Bone marrow (tissue), 2 donors: ENCODE results near the gene PPP6C.
"Not testable (repeated sequence)": the region's sequence is repeated elsewhere in the genome, so short reads cannot be mapped to it uniquely, and the experiment has no call there.

Experiments
- DNase-seq, 2 donors: peaks; one replicate each; lab custom pipeline; 2025; lab: John Stamatoyannopoulos, UW

Gene PPP6C

DNA sequence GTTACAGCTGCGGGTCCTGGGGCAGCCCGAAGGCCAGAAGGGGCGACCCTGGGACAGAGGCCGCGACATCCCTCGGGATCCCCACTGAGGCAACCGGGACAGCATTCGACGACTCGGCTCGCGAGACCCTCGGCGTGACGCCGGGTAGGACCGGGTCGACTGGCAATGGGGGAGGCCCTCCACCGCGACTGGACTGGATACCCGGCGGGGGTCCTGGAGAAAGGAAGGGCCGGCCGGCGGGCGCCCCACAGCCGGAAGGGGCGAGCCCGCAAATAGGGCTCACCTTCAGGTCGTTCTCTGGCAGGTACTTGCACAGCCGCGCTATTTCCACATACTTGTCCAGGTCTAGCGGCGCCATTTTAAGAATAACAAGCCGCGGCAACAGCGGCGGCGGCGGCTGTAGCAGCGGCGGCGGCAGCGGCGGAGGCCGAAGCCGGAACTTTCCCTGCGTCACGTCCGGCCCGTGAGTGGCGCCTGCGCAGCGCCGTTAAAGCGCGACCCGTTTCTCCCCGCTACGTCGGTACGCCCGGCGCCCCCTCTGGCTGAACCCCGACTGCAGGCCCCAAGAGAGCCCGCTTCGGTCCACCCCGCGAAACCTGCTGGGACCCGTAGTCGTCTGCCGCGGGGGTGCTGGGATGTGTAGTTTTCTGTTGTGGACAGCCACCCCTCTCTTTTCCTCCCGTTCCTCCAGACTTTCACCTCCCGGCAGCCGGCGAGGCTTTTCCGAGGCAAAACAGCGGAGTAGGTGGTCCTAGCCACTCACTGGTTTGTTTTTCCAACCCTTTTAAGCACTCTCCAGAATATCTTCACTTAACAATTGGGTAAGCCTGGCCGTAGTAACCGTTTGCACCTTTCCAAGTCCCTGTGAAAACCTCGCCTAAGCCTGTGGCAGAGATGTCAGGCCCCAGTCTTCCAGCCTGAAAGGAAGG, at the start of gene PPP6C:
TSS of gene PPP6C (minus strand) at position 443 of the 929 bp plus-strand sequence. CDS start at position 358, 85 bp downstream.
- peak; percentile 87 to 97 for DNase-seq

DNA sequence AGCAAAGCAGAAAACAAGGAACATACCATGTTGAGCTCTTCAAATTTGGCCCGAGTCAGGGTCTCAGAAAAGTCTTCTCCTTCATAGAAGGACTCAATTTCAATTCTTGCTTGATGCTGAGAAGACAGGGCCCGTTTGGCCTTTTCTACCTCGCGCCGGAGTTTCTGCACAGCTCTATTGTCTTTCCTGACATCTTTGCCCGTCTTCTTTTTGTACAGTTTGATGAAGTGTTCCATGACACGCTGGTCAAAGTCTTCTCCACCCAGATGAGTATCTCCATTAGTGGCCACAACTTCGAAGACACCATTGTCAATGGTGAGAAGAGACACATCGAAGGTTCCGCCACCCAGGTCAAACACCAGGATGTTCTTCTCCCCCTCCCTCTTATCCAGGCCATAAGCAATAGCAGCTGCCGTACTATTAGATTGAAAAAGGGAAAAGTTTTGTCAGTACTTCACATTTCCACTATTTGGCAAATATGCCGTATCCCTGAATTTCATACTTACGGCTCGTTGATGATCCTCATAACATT, 49.4 kb upstream of the PPP6C start:
- DNase-seq: no peak

DNA sequence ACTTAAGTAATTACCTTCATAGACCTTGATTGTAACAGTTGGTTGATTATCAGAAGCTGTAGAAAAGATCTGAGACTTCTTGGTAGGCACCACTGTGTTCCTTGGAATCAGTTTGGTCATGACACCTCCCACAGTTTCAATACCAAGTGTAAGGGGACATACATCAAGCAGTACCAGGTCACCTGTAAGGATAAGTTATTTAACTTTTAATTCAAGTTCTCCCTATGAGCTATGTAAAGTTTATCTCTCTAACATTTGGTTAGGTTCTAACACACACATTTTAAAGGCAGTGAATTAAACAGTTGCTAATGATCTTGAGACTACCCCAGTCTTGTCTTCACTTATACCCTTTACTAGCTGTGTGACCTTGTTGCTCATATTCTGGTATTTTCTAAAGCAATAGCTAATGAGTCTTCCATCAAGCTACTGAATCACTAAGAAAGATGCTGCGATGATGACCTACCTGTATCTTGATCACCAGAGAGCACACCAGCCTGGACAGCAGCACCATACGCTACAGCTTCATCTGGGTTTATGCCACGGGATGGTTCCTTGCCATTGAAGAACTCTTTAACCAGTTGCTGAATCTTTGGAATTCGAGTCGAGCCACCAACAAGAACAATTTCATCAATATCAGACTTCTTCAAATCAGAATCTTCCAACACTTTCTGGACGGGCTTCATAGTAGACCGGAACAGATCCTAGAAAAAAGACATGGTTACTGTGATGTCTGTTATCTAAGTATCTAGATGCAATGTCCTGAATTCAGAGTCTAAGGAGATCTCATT, 48.7 kb upstream of the PPP6C start:
- no peak for DNase-seq

DNA sequence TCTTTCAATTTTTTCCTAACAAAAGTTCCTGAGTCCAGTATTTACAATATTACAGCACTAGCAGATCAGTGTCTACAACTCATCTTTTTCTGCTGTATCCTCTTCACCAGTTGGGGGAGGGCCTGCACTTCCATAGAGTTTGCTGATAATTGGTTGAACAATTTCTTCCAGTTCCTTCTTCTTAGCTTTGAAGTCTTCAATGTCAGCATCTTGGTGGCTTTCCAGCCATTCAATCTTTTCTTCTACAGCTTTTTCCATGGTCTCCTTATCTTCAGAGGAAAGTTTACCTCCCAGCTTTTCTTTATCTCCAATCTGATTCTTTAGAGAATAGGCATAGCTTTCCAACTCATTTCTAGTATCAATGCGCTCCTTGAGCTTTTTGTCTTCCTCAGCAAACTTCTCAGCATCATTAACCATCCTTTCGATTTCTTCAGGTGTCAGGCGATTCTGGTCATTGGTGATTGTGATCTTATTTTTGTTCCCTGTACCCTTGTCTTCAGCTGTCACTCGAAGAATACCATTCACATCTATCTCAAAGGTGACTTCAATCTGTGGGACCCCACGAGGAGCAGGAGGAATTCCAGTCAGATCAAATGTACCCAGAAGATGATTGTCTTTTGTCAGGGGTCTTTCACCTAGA, 47.0 kb upstream of the PPP6C start:
- not testable (repeated sequence) for DNase-seq

DNA sequence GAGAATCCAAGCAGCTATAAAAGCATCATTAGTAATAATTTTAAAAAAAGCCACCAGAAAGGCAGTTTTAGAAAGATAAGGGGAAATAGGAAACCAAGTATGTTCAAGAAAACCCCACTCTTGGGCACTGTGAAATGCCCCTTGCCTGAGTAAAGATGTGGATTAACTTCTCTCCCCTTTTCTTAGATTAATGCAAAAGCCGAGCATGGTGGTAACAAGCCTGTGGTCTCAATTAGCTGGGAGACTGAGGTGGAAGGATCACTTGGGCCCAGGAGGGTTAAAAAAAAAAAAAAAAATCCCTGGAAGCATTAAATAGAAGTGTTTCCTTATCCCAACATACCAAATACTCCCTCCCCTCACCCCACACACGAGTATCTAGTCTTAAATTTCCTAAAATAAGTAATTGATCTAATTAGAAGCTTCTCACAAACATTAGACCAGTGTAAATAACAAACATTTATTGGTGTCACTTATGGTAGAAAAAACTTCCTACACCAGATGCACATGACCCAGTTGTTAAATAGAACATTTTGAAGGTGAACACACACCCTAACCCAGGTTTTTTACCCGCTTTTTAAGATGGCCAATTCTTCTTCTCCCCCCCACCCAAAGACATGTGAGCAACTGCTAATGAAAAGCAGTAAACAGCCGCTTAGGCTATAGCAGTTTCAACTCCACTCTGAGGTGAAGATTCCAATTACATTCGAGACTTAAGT, 46.4 kb upstream of the PPP6C start:
- no peak for DNase-seq

GRCh38 chr9:125234099-125234498, 44.5 kb upstream of the PPP6C start:
- not testable (repeated sequence) for DNase-seq

GRCh38 chr9:125233678-125234077, 44.1 kb upstream of the PPP6C start:
- no peak for DNase-seq

DNA sequence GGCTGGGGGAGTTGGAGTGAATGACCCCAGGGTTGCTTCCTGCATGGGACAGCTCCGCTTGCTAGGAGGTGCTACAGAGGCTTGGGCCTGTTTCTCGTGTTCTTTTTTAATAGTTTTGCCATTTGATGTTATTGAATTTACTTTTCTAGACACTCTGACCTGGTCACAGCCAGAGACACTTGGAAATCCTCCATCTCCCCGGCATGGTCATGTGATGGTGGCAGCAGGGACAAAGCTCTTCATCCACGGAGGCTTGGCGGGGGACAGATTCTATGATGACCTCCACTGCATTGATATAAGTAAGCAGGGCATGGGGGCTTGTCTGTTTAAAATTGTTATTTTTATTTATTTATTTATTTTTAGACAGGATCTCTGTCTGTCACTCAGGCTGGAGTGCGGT, 38.2 kb upstream of the PPP6C start:
- no peak for DNase-seq

GRCh38 chr9:125224858-125225257, 35.3 kb upstream of the PPP6C start:
- not testable (repeated sequence) for DNase-seq

- no peak for DNase-seq
Observed at GRCh38 chr9:125218621-125219020, 29.0 kb upstream of the PPP6C start.

DNA sequence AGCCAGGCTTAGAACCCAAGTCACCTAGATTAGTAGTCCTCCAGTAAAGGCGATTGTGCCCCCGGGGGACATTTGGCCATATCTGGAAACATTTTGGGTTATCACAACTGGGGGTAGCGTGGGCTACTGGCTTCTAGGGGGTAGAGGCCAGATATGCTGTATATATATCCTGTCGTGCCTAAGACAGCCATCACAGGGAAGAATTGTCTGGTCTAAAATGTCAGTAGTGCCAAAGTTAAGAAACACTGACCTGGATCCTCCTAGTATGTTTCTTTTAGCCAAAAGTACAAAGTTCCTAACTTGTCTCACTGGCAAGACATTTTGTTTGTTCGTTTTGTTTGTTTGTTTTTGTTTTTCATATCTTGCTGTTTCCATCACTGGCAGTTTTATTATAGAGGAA, 24.6 kb upstream of the PPP6C start:
- no peak for DNase-seq

GRCh38 chr9:125204477-125204876, 14.9 kb upstream of the PPP6C start:
- no peak for DNase-seq

- no peak for DNase-seq
Observed at GRCh38 chr9:125202846-125203618, 13.4 kb upstream of the PPP6C start.

DNA sequence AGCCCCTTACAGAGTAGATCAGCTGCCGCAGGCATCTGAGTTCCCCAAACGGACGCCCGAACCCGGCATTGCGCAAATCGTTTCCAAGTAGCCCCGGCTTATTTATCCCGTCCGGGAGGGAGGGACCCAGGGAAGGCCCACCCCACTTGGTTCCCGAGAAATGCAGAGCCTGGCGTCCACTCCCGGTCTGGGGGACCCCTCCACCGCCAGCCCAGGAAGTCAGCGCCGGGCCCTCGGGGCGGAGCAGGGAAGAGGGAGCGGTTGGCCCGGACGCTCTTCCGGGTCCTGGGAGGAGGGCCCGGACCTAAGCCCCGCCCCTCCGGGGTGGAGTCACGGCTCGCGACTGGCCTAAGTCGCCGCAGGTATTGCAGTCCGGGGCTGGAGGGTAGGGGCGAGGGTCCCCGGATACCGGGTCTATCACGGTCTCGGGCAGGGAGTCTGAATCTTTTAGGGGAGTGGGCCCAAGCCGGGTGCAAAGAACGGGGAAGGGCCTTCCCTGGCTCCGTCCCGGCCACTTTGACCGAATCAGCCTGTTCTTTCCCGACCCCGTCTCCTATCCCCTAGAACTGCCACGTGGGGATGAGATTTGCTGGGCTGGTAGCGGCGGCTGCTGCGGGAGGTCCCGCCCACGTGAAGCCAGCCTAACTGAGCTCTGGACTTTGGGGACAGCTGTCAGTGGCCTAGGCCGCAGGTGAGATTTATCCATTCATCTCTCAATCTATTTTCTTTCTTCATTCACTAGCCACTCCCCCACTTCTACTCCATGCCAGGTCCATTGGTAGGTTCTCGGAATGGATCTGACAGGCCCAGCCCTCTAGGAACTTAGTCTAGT, 10.8 kb upstream of the PPP6C start, which contains the start of gene RABEPK:
TSS of gene RABEPK (plus strand) at position 327 of the 832 bp plus-strand sequence. CDS start 2,472 bp downstream, outside the sequence.
- peak; percentile 75 to 89 for DNase-seq

GRCh38 chr9:125195591-125195990, 6.0 kb upstream of the PPP6C start:
- not testable (repeated sequence) for DNase-seq

GRCh38 chr9:125194466-125194865, 4.9 kb upstream of the PPP6C start:
- not testable (repeated sequence) for DNase-seq

- no peak for DNase-seq
Observed at GRCh38 chr9:125190361-125190801, 778 bp upstream of the PPP6C start.

GRCh38 chr9:125189011-125189360, 617 bp downstream of the PPP6C start:
- DNase-seq: no peak

GRCh38 chr9:125183561-125183960, 6.0 kb downstream of the PPP6C start:
- DNase-seq: no peak

DNA sequence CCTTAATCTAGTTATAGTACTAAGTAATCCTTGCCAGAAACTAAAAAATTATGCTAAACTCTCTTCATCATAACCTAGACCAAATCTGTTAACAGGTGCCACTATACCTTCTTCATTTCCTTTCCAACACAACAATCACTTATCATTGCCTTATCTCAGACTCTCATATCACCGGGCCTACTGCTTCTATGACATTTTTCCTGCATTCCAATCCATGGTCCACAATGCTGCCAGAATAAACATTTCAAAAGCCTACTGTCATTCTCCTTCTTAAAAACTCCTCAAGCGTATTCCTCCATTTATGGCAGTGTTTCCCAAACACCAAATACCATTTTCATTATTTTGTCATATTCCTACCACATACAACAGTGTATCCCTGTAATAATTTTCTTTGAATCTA, 6.5 kb downstream of the PPP6C start:
- DNase-seq: no peak
